ENCODE data around the gene ASTN2. TPM values are rescaled to one million over a fixed set of nuclear protein-coding genes. Genes with fewer than 3 reads are reported as not detected.

The ASTN2 gene
- total and polyA plus RNA-seq, 9 of the 15 experiments (the other 6 are each of a cell fraction or from before 2014, with no cell fraction given) = 0.56 to 3.5 (median 1.9) TPM

- no peak for TF ChIP-seq ZNF398 (CRISPR knock-in tag; IDR thresholded peaks at IDR 0.05)
- TF ChIP-seq ETV1 (tag; conservative IDR thresholded peaks at IDR 0.05; ENCODE audit: low read depth) = peak; percentile 94
- peak; percentile 82 for TF ChIP-seq MEF2D (tag; conservative IDR thresholded peaks at IDR 0.05; ENCODE audit: low read depth)
- peak; percentile 61; the same call in 1 of the 2 replicates for TF ChIP-seq OTX1 (CRISPR knock-in tag; IDR thresholded peaks at IDR 0.05)
- peak; percentile 37 for TF ChIP-seq KDM5B (IDR thresholded peaks at IDR 0.05; ENCODE audit: insufficient replicate concordance, low read depth, low read length)
- TF ChIP-seq HDAC1 (IDR thresholded peaks at IDR 0.05) = peak in 1 of 2 experiments; percentile 78; a peak in 2 of 4 replicates
- TF ChIP-seq CHD2 (IDR thresholded peaks at IDR 0.05; ENCODE audit: low read depth, low read length) = peak; percentile 57; the same call in 1 of the 2 replicates
- no peak for TF ChIP-seq ZNF324 (CRISPR knock-in tag; IDR thresholded peaks at IDR 0.05)
- TF ChIP-seq CUX1 (CRISPR knock-in tag; IDR thresholded peaks at IDR 0.05) = peak; percentile 95
- peak; percentile 61; the same call in 1 of the 2 replicates for TF ChIP-seq MECOM (CRISPR knock-in tag; IDR thresholded peaks at IDR 0.05)
- TF ChIP-seq ATF3 (IDR thresholded peaks at IDR 0.05) = no peak
- TF ChIP-seq ATF3 (CRISPR knock-in tag; conservative IDR thresholded peaks at IDR 0.05) = peak; percentile 63
- TF ChIP-seq RNF2 (IDR thresholded peaks at IDR 0.05) = peak; percentile 99
- no peak for TF ChIP-seq ZNF408 (CRISPR knock-in tag; IDR thresholded peaks at IDR 0.05; ENCODE audit: low read depth)
- TF ChIP-seq BDP1 (IDR thresholded peaks at IDR 0.05; ENCODE audit: insufficient read depth, insufficient read length) = no peak
- no peak for TF ChIP-seq RBM17 (IDR thresholded peaks at IDR 0.05; ENCODE audit: borderline replicate concordance, low read depth, low read length)
- TF ChIP-seq THRB (CRISPR knock-in tag; conservative IDR thresholded peaks at IDR 0.05) = peak; percentile 94
- no peak for TF ChIP-seq E2F5 (CRISPR knock-in tag; IDR thresholded peaks at IDR 0.05)
These were observed 949.8 kb downstream of the ASTN2 start (continued) for GRCh38 chr9:116464987-116465571.

Data from K562 (cell line).